HS-27A (cell line): ENCODE data around the gene OR52E6.

Source experiments
- DNase-seq: peaks from one replicate; pipeline ENCODE4 v3.0.0-alpha.2; 2012; ENCODE audit warnings: low read depth, missing footprints

OR52E6 gene

GRCh38 chr11:5796541-5796940 lies 45.2 kb downstream of the OR52E6 start:
- DNase-seq = no peak

- DNase-seq = no peak
These were observed 50.5 kb downstream of the OR52E6 start, which contains the start of gene OR52N1 for GRCh38 chr11:5791165-5791564. TSS of gene OR52N1 (minus strand) at chr11:5791265. CDS start at chr11:5788816, 2,449 bp downstream.
